Kidney epithelial cell (primary cell): ENCODE results near the gene AQP12B. TPM values are rescaled to one million over a fixed set of nuclear protein-coding genes. Genes with fewer than 3 reads are reported as not detected.

Experiments
- DNase-seq: peaks from one replicate; pipeline ENCODE4 v3.0.0-alpha.2; 2010; ENCODE audit warnings: low read depth
- H3K27me3 ChIP-seq: 2 replicates; pipeline ENCODE4 v1.6.0; 2011; ENCODE audit warnings: low read length; ENCODE audit not compliant: control insufficient read depth, insufficient read depth
- H3K36me3 ChIP-seq: 2 replicates; pipeline ENCODE4 v1.5.1; 2011; ENCODE audit warnings: low read length; ENCODE audit not compliant: control insufficient read depth, insufficient read depth
- H3K4me3 ChIP-seq: 2 replicates; pipeline ENCODE4 v1.5.1; 2011; ENCODE audit warnings: low read depth, mild to moderate bottlenecking, control low read depth, low read length
- CTCF ChIP-seq: IDR thresholded peaks from 2 replicates; pipeline ENCODE4 v1.5.1; 2011; ENCODE audit warnings: mild to moderate bottlenecking, moderate library complexity, low read length, control low read depth, inconsistent platforms; ENCODE audit not compliant: insufficient read depth, poor library complexity, severe bottlenecking
- total RNA-seq: library from RNA; depleted of rRNA; stranded (reverse); fragments of >200 nt; gene quantifications from 2 replicates; pipeline ENCODE4 v1.2.3, GENCODE V29; 2015

AQP12B gene
- total RNA-seq, 1 donor from 2014 or later = not detected

GRCh38 chr2:240650254-240650965, 32.3 kb downstream of the AQP12B start:
- Histone ChIP-seq H3K27me3 (peaks cover 32% of the 10 kb centered on the region), H3K36me3 (no peaks in the 10 kb centered on the region), H3K4me3 (no peak overlapping the region)
- TF ChIP-seq CTCF = no peak
- no peak for DNase-seq

GRCh38 chr2:240649331-240649730, 33.4 kb downstream of the AQP12B start:
- H3K4me3 ChIP-seq = no peak overlapping the region
- TF ChIP-seq CTCF = no peak
- H3K36me3 ChIP-seq = no peaks in the 10 kb centered on the region
- H3K27me3 ChIP-seq = peaks cover 34% of the 10 kb centered on the region
- DNase-seq = no peak

- peaks cover 37% of the 10 kb centered on the region for H3K27me3 ChIP-seq
- no peak for TF ChIP-seq CTCF
- no peak for DNase-seq
- H3K4me3 ChIP-seq = no peak overlapping the region
- H3K36me3 ChIP-seq = no peaks in the 10 kb centered on the region
Measured at GRCh38 chr2:240648650-240649275, 33.9 kb downstream of the AQP12B start.

- no peak for TF ChIP-seq CTCF
- no peaks in the 10 kb centered on the region for H3K36me3 ChIP-seq
- H3K4me3 ChIP-seq = no peak overlapping the region
- peaks cover 35% of the 10 kb centered on the region for H3K27me3 ChIP-seq
- no peak for DNase-seq
Measured at GRCh38 chr2:240648155-240648649, 34.5 kb downstream of the AQP12B start.

GRCh38 chr2:240647503-240648154, 35.1 kb downstream of the AQP12B start:
- H3K27me3 ChIP-seq = peaks cover 40% of the 10 kb centered on the region

More at GRCh38 chr2:240647503-240648154, 35.1 kb downstream of the AQP12B start:
- Histone ChIP-seq H3K36me3 (no peaks in the 10 kb centered on the region), H3K4me3 (no peak overlapping the region)
- no peak for TF ChIP-seq CTCF
- DNase-seq = no peak
